Frontal cortex (tissue), 4 donors: ENCODE data around the gene PLIN1. TPM values are rescaled to one million over a fixed set of nuclear protein-coding genes. Genes with fewer than 3 reads are reported as not detected.

Experiments
- DNase-seq, 2 donors: peaks; one replicate each; pipeline ENCODE4 v3.0.0; 2012; ENCODE audit warnings: low spot score in 2 of 2
- FAIRE-seq: peaks from 2 replicates; lab custom pipeline; 2012; peaks lifted over from hg19 to GRCh38; lab: Jason Lieb, UNC
- total RNA-seq: library from RNA; depleted of rRNA; stranded (reverse); fragments of >200 nt; gene quantifications from one replicate; pipeline ENCODE4 v1.2.3, GENCODE V29; 2014
- donor health status: control.
- donor health status: control.
- donor health status: control.

PLIN1 gene
- total RNA-seq, 1 donor from 2014 or later = under 0.01 TPM

- FAIRE-seq = no peak
- DNase-seq = peak; percentile 61 to 72
Observed at GRCh38 chr15:89654847-89655805, 24.0 kb downstream of the PLIN1 start, which contains the start of gene KIF7. Gene KIF7 (minus strand): TSS chr15:89655467. CDS start chr15:89652930, 2,537 bp downstream.

DNA sequence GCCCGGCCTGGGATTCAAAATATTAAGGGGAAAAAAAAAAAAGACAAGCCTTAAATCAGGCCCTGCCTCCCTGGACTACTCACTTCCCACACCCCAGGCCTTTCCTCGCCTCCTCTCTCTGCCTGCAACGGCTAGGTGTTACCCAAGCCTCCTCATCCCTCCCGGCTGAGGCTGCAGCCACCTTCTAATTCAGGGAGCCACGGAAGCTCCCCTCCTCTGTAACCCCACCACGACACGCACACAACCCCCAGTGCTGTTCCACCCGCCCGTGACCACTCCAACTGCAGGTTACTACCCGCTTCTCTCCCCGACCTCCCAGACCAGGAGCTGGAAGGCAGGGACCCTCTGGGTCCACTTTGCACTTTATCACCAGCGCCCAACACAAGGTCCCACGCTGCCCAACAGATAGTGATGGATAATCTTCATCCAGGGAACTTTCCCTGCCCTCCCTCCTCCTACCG, 24.8 kb downstream of the PLIN1 start:
- FAIRE-seq (no peak), DNase-seq (no peak)

- DNase-seq (no peak), FAIRE-seq (no peak)
Observed at GRCh38 chr15:89653578-89653977, 25.6 kb downstream of the PLIN1 start.

GRCh38 chr15:89652666-89653065, 26.5 kb downstream of the PLIN1 start:
- no peak for FAIRE-seq
- no peak for DNase-seq

DNA sequence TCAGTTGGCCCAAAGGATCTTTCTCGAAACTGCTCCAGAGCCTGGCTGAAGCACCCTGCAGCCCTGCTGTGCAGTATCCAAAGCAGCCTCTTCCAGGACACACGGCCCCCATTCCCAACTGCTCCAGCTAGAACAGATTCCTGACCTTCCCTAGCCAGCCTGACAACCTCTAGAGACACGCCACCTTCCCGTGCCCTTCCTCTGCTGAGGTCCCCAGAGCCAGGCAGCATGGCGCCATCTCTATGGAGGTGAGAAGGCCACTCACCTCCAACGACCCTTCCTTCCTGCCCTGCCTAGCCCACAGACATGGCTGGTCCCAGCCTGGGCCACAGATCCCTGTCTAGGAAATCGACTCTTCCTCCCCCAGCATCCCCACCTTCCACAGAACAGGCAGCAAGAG, 27.0 kb downstream of the PLIN1 start:
- DNase-seq = no peak
- no peak for FAIRE-seq

- DNase-seq (no peak), FAIRE-seq (no peak)
Observed at GRCh38 chr15:89649716-89650115, 29.5 kb downstream of the PLIN1 start.

- FAIRE-seq (no peak), DNase-seq (no peak)
Observed at GRCh38 chr15:89649013-89649625, 30.0 kb downstream of the PLIN1 start.

DNA sequence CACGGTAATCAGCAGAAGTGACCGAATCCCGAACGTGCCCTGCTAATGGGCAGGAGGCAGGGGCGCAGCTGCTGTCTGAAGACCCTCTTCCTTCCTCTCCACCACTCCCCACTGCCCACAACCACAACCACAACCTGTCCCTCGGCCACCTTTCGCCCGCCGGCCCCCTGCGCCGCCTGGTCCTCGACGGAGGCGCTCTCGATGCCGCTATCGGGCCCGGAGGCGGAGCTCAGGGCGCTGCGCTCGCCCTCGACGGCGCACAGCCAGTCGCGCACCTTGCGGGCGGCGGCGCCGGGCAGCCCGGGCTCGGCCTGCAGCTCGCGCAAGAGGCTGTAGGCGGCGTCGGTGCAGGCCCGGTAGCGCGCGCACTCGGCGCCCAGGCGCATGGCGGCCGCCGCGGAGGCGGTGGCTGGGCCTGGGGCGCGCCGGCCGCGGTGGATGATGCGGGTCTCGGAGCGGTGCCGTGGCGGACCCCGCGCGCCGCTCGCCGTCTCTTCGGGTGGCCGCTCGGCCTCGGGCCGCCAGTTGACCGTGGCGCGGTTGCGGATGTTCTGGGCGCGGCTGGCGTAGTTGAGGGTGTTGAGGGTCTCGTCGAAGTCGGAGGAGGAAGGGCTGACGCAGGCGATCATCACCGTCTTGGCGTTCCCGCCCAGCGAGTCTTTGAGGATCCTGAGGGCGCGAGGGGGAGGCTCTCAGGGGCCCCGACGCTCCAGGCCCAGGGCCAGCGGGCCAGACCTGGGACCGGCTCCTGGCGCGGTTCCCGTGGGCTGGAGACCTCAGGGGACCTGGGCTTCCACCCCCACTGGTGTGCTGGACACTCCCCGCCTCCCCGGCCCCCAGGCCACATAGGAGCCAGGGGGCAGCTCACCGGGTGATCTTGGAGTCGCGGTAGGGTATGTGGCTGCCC, 30.8 kb downstream of the PLIN1 start:
- DNase-seq = no peak

DNA sequence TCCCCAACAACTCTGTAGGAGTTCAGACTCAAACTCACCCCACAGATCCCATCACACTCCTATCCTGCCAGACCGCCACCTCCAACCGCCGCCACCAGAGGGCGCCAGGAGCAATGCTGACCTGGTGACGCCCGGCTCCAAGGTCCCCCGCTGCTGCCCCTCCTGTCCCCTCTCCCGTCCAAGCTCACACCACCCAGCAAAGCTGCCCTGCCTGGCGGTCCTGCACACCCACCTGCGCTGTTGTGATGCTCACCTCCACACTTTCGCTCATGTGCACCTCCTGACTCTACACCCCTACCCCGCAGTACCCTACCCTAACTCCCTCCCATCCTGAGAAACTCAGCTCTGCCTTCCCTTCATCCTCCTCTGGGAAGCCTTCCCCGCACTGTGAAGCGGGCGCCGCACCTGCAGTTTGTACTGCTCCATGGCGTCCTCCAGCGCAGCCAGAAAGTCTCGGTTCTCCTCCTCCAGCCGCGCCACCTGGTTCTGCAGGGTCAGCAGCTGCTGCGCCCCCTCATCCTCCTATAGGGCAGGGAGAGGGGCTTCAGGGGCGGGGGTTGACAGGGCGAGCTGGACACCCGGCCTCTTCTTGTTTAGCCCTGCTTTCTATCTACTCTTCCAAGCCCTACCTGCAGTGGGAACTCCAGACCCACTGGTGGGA, 31.8 kb downstream of the PLIN1 start:
- FAIRE-seq = no peak
- DNase-seq = peak; percentile 59 to 75

More for the DNA sequence above, 30.8 kb downstream of the PLIN1 start:
- no peak for FAIRE-seq

GRCh38 chr15:89646416-89647141, 32.6 kb downstream of the PLIN1 start:
- no peak for DNase-seq
- FAIRE-seq = no peak

GRCh38 chr15:89645680-89646079, 33.5 kb downstream of the PLIN1 start:
- DNase-seq (no peak), FAIRE-seq (no peak)

DNA sequence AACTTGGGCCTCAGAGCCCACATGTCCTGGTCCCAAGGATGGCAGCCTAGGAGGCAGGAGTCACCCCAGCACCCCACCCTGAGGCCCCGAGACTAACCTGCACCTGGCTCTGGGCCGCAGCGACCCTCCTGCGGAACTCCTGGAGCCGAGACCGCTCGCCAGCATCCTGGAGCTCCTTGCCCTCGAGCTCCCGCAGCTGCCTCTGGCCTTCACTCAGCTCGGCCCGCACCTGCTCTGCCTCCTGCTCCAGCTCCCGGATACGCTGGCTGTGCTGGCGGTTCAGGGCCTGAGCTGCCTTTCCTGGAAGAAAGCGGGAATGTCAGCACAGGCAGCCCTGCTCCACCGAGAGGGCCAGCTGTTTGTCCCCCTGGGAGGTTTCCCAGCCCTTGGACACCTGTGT, 37.1 kb downstream of the PLIN1 start:
- FAIRE-seq = no peak
- DNase-seq = no peak

DNA sequence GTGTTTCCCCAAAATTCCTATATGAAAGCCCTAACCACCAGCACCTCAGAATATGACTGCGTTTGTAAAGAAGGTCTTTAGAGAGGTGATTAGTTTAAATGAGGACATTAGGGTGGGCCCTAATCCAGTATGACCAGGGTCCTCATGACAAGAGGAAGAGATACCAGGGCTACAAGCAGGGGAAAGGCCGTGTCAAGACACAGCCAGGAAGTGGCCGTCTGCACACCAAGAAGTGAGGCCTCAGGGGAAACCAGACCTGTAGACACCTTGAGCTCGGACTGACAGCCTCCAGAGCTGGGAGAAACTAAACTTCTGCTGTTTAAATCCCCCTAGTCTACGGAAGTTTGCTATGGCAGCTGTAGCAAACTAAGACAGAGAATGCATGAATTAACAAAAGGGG, 38.1 kb downstream of the PLIN1 start:
- FAIRE-seq (no peak), DNase-seq (no peak)

DNA sequence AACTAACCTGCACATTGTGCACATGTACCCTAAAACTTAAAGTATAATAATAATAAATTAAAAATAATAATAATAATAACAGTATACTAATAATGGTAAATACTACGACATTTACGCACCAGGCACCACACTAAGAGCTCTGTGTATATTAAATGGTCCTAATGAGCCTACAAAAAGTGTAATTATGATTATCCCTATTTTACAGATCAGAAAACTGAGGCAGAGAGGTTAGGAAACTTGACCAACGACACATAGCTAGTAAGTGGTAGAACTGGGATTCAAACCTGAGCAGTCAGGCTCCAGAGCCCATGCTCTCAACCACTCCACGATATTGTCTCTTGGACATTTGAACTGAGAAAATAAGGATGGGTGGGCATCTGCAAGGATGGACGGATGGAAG, 38.9 kb downstream of the PLIN1 start:
- no peak for DNase-seq
- FAIRE-seq = no peak

- DNase-seq (peak in 1 of 2 donors; percentile 3), FAIRE-seq (no peak)
Observed at GRCh38 chr15:89633585-89633984, 45.6 kb downstream of the PLIN1 start.

DNA sequence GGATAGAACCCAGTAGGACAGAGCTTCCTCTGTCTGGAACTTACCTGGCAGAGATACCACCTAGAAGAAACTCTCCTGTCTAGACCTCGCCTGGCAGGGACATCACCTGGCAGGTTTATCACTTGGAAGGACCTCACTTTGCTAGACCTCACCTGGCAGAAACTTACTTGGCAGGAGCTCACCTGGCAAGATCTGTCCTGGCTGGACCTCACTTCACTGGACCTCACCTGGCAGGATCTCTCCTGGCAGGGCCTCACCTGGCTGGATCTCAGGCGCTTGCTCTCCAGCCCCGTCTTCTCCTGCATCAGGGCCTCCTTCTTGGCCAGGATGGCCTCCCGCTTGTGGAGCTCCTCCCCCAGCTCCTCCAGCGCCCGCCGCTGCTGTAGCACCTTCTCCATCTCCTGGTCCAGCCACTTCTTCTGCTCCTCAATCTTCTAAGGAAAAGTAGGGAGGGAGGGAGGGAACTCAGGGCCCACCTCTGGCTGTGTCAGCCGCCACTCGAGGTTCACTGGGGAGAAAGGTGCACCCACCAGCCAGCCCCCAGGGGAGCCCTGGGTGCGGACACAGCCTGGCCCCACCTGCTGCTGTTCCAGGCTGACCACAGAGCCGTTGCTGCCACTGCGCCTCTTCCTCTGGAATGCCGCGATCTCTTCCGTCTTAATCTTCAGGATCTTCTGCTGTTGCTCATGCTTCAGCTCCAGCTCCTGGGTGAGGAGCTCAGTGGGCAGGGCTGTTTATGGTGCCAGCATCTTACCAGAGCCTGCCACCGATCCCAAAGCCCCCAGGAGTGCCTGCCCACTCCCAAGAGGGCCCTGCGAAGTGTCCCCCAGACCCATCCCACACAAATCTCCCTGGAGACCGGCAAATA, 46.4 kb downstream of the PLIN1 start:
- FAIRE-seq (no peak), DNase-seq (peak in 1 of 2 donors; percentile 2)

GRCh38 chr15:89631902-89632264, 47.3 kb downstream of the PLIN1 start:
- no peak for FAIRE-seq
- peak in 1 of 2 donors; percentile 8 for DNase-seq
